Measurements from ENCODE around the gene ITGAL. TPM values are rescaled to one million over a fixed set of nuclear protein-coding genes. Genes with fewer than 3 reads are reported as not detected.

The ITGAL gene
- total and polyA plus RNA-seq, 7 donors: 0.60 to 20.7 (median 2.8) TPM

DNA sequence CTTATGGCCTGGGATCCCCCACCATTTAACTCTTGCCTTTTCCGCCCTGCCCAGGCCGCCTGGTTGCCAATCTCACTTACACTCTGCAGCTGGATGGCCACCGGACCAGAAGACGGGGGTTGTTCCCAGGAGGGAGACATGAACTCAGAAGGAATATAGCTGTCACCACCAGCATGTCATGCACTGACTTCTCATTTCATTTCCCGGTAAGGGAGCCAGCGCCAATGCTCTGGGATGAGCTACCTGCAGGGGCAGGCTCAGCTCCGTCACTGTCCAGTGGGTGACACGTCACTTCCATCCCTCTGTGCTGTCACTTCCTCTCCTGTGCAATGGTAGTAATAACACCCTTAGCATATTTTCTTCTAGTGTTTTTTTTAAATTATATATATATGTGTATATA, 26.7 kb downstream of the ITGAL start:
- WGBS, 2 donors: 87 to 90% methylated on average over 8 of the region's 8 CpGs
- peaks cover 0 to 8% (median 0%) of the 10 kb centered on the region in 3 donors for H3K27me3 ChIP-seq
- no peak for DNase-seq
- intact Hi-C loops (cut with DNase I): no loop called here
- H3K4me3 ChIP-seq: no peak overlapping the region
- H3K27ac ChIP-seq: no peak overlapping the region
- H3K36me3 ChIP-seq: no peaks in the 10 kb centered on the region
- no peaks in the 10 kb centered on the region for H3K9me3 ChIP-seq
- TF ChIP-seq, protein P1, sequence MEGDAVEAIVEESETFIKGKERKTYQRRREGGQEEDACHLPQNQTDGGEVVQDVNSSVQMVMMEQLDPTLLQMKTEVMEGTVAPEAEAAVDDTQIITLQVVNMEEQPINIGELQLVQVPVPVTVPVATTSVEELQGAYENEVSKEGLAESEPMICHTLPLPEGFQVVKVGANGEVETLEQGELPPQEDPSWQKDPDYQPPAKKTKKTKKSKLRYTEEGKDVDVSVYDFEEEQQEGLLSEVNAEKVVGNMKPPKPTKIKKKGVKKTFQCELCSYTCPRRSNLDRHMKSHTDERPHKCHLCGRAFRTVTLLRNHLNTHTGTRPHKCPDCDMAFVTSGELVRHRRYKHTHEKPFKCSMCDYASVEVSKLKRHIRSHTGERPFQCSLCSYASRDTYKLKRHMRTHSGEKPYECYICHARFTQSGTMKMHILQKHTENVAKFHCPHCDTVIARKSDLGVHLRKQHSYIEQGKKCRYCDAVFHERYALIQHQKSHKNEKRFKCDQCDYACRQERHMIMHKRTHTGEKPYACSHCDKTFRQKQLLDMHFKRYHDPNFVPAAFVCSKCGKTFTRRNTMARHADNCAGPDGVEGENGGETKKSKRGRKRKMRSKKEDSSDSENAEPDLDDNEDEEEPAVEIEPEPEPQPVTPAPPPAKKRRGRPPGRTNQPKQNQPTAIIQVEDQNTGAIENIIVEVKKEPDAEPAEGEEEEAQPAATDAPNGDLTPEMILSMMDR (IDR thresholded peaks at IDR 0.05): no peak
- no peak for TF ChIP-seq POLR2A (IDR thresholded peaks at IDR 0.05)
- no peak for TF ChIP-seq POLR2AphosphoS5 (IDR thresholded peaks at IDR 0.05)
- no peak for TF ChIP-seq EP300 (IDR thresholded peaks at IDR 0.05)
- H3K4me1 ChIP-seq: no peaks in the 10 kb centered on the region

DNA sequence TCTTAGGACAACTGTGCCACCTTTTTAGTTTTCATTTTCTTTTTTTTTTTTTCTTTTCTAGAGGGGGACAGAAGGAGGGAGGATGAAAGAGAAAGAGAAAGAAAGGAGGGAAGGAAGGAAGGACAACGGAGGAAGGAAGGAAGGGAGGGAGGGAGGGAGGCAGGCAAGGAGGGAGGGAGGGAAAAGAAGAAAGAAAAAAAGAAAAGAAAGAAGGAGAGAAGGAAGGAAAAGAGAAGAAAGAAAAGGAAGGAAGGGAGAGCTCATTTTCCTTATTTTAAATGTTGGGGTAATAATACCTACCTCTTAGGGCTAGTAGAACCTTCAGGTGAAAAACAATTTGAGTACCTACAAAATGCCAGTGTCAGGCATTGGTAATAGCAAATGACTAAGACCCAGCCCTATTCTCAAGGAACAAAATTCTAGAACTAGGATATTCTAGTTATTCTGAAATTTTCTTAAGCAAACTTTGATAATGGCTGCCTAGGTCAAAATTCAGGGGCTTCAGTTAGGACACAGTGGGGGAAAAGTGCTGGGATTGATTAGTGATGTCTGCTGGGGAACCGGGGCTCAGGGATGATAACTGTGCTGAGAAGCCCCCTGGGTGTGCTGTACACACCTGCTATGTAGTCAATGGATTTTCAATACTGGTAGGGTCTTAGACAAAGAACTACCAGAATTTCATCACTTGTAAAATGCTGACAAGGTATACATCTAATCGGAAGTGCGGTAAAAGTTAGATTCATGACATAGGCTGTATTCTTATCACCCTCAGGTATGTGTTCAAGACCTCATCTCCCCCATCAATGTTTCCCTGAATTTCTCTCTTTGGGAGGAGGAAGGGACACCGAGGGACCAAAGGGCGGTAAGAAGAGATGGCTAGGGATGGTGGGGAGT, 31.1 kb downstream of the ITGAL start:
- no peaks in the 10 kb centered on the region for H3K9me3 ChIP-seq
- 84 to 86% methylated on average over 6 of the region's 6 CpGs for WGBS, 2 donors
- H3K4me1 ChIP-seq: no peaks in the 10 kb centered on the region
- H3K36me3 ChIP-seq: no peaks in the 10 kb centered on the region
- DNase-seq: no peak
- intact Hi-C loops (cut with DNase I): no loop called here
- no peak for TF ChIP-seq POLR2A (IDR thresholded peaks at IDR 0.05)
- TF ChIP-seq, protein P1 (IDR thresholded peaks at IDR 0.05): no peak
- no peak for TF ChIP-seq EP300 (IDR thresholded peaks at IDR 0.05)
- no peak for TF ChIP-seq POLR2AphosphoS5 (IDR thresholded peaks at IDR 0.05)
- no peak overlapping the region for H3K4me3 ChIP-seq
- H3K27me3 ChIP-seq: no peaks in the 10 kb centered on the region
- H3K27ac ChIP-seq: no peak overlapping the region

DNA sequence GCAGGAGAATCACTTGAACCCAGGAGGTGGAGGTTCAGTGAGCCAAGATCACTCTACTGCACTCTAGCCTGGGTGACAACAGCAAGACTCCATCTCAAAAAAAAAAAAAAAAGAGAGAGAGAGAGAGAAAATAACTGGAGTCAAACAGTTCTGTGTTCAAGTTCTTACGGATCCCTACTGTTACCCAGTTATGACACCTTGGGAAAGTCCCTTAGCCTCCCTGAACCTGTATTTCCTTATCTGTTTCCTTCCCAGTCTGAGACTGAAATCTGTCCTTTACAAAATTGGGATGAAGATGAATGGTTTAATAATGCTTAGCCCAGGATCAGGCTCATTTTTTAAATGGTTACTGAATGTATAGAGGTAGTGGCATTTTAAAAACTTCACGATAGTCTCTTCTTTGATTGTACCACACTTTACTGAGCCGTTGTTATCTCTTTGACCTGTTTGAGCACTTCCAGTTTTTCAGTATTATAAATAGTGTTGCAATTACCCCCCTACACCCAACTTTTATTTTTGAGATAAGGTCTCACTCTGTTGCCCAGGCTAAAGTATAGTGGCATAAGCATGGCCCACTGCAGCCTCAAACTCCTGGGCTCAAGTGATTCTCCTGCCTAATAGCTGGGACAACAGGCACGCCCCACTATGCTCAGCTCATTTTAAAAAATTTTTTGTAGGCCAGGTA, 36.7 kb downstream of the ITGAL start:
- WGBS, 2 donors: 37 to 72% methylated on average over 4 of the region's 4 CpGs
- Histone ChIP-seq H3K36me3 (no peaks in the 10 kb centered on the region), H3K4me3 (no peak overlapping the region), H3K4me1 (no peaks in the 10 kb centered on the region), H3K27ac (no peak overlapping the region), H3K9me3 (no peaks in the 10 kb centered on the region), H3K27me3 (no peaks in the 10 kb centered on the region)
- intact Hi-C loops (cut with DNase I): no loop called here
- TF ChIP-seq EP300 (IDR thresholded peaks at IDR 0.05) (no peak), POLR2A (IDR thresholded peaks at IDR 0.05) (no peak), POLR2AphosphoS5 (IDR thresholded peaks at IDR 0.05) (no peak)
- TF ChIP-seq, protein P1 (IDR thresholded peaks at IDR 0.05): no peak
- DNase-seq: no peak

DNA sequence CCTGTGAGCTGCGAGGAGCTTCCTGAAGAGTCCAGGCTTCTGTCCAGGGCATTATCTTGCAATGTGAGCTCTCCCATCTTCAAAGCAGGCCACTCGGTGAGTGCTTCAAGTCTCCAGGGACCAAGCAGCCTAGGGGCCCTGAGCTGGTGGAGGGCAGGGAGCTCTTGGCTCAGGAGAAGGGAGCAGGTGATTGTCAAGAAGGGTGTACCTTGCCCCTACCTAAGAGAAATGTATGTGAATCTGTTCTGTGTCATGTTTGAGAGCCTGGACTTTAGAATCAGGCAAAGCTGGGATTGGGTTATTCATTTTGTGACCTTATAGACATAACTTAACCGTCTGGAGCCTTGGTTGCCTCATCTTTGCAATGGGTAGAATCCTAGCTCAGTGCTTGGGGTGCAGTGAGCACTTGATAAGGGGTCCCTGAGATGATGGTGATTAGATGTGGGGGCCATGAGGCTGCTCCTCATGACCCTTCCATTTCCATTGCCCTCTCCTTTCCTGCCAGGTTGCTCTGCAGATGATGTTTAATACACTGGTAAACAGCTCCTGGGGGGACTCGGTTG, 37.9 kb downstream of the ITGAL start:
- 47 to 68% methylated on average over 4 of the region's 4 CpGs for WGBS, 2 donors
- no peak overlapping the region for H3K27ac ChIP-seq
- no peaks in the 10 kb centered on the region for H3K27me3 ChIP-seq
- no peak overlapping the region for H3K4me3 ChIP-seq
- TF ChIP-seq, protein P1 (IDR thresholded peaks at IDR 0.05): no peak
- TF ChIP-seq POLR2A (IDR thresholded peaks at IDR 0.05): no peak
- TF ChIP-seq EP300 (IDR thresholded peaks at IDR 0.05): no peak
- no peak for TF ChIP-seq POLR2AphosphoS5 (IDR thresholded peaks at IDR 0.05)
- H3K9me3 ChIP-seq: no peaks in the 10 kb centered on the region
- no peak for DNase-seq
- H3K36me3 ChIP-seq: no peaks in the 10 kb centered on the region
- no peaks in the 10 kb centered on the region for H3K4me1 ChIP-seq
- intact Hi-C loops (cut with DNase I): no loop called here

Measured in sigmoid colon (tissue), 7 donors.